NCI-H510A (cell line): ENCODE measurements around the gene HECTD1.
"Not testable (repeated sequence)": the region's sequence is repeated elsewhere in the genome, so short reads cannot be mapped to it uniquely, and the experiment has no call there.

Experiments
- DNase-seq: peaks from one replicate; lab custom pipeline; 2025; lab: John Stamatoyannopoulos, UW

The HECTD1 gene

DNA sequence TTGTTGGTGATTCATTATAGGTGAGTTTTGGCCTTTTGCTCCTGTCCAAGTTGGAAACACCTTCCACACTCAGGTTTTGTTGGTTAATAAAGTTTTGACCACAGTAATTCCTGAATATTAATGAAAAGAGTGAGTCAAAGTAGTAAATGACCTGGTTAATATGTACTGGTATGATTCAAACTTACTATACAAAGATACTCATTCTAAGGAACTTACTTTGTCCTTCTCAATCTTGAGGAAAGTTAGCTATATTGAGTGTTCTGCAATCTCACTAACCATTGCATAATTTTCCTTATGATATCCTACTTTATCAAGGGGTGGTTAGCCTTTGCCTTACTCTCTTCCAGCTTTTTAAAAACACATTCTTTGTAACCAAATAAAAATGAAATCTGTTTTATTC, 20.9 kb upstream of the HECTD1 start:
- DNase-seq, result no peak

DNA sequence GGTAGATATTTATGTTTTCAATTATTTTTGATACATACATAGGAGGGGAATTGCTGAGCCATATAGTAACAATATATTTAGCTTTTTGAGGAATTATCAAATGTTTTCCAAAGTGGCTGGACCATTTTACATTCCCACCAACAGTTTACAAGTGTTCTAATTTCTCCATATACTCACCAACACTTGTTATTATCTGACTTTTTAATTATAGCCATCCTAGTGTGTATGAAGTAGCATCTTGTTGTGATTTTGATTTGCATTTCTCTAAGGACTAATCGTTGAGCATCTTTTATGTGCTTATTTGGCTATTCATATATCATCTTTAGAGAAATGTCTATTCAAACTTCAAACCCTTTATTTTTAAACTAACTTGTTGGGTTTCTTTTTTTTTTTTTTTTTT, 17.2 kb upstream of the HECTD1 start:
- DNase-seq, result no peak

DNA sequence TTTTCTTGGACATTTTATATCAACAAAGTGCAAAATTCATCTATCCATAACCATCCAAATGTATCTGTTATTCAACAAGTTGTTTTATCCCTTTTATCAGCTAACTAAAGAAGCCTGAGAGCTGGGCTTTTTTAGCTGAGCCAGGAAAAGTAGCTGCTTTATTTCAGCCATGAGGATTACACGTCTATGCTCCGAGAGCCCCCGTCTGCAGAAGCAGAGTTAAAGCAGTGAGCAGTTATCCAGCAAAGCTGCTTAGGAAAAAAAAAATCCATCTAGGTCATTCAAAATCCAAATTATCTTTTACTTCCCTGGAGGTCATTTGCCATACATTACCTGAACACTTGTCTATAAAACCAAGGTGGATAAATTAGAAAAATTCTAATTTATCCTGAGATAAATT, 15.7 kb upstream of the HECTD1 start:
- no peak for DNase-seq

DNA sequence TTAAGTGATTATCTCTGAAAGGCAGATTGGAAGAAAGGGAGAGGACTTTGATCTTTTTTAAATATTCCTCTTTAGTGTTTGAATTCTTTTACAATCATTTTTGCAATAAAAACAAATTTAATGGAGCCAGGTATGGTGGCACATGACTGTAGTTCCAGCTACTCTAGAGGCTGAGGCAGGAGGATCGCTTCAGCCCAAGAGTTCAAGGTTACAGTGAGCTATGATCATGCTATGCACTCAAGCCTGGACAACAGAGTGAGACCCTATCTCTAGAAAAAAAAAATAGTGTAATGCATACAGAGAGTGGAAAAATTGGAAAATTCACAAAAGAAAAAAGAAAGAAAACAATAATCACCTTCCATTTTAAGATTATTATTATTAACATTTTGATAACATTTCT, 15.2 kb upstream of the HECTD1 start:
- no peak for DNase-seq

DNA sequence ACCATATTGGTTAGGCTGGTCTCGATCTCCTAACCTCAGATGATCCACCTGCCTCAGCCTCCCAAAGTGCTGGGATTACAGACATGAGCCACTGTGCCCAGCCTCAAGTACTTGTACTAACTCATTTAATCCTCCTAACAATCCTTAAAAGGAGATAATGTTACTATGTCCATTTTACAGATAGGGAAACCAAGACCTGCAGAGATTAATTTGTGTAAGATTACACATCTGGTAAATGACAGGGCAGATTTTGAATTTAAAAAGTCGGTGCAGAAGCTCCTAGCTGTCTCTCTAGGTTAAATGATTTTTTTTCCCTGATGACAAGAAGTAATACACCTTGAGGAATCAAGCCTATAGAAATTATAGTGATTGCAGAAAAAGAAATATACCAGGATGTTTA, 13.7 kb upstream of the HECTD1 start:
- DNase-seq, result no peak

DNA sequence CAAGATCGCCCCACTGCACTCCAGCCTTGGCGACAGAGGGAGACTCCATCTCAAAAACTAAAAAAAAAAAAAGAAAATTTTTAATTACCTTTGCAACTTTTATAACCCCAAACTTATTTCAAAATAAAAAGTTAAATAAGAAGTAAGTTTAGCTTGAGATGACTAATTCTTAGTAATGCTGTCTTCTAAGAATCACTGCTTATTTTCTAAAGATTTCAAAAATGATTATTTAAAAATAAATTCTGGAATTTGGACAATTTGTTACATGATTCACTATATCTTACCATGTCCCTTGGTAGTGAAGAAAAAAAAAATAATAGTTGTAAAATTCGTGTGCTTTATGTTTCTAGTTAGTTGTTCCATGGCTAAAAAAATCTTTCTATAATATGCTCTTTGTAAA, 11.6 kb upstream of the HECTD1 start:
- no peak for DNase-seq

DNA sequence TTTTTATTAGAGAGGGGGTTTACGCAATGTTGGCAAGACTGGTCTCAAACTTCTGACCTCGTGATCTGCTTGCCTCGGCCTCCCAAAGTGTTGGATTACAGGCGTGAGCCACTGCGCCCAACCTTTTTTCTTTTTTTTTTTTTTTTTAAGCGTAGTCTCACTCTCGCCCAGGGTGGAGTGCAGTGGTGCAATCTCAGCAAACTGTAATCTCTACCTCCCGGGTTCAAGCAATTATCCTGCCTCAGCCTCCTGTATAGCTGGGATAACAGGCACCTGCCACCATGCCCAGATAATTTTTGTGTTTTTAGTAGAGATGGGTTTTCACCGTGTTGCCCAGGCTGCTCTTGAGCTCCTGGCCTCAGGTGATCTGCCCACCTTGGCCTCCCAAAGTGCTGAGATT, 8.8 kb upstream of the HECTD1 start:
- no peak for DNase-seq

DNA sequence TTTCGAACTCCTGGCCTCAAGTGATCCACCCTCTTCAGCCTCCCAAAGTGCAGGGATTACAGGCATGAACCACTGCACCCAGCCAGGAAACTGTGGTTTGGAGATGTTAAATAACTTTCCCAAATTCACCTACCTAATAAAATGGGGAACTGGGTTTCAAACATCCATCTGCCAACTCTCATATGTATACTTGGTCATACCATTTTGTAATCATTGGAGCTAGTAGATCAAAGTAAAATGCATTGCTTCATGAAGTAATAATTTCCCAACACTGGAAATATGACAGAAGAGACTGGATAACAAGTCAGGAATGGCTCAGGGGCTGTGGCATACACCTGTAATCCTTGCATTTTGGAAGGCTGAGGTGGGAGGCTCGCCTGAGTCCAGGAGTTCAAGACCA, 5.3 kb upstream of the HECTD1 start:
- no peak for DNase-seq

DNA sequence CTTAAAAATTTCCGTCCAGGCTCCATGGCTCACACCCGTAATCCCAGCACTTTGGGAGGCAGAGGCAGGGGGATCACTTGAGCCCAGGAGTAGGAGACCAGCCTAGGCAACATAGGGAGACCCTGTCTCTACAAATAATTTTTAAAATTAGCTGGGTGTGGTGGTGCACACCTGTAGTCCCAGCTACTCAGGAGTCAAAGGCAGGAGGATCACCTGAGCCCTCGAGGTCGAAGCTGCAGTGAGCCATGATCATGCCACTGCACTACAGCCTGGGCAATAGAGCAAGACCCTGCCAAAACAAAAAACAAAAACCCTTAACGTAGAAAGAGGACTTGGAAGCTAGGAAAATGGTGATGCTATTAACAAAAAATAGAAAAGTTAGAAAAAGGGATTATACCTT, 2.0 kb upstream of the HECTD1 start:
- DNase-seq, result no peak

DNA sequence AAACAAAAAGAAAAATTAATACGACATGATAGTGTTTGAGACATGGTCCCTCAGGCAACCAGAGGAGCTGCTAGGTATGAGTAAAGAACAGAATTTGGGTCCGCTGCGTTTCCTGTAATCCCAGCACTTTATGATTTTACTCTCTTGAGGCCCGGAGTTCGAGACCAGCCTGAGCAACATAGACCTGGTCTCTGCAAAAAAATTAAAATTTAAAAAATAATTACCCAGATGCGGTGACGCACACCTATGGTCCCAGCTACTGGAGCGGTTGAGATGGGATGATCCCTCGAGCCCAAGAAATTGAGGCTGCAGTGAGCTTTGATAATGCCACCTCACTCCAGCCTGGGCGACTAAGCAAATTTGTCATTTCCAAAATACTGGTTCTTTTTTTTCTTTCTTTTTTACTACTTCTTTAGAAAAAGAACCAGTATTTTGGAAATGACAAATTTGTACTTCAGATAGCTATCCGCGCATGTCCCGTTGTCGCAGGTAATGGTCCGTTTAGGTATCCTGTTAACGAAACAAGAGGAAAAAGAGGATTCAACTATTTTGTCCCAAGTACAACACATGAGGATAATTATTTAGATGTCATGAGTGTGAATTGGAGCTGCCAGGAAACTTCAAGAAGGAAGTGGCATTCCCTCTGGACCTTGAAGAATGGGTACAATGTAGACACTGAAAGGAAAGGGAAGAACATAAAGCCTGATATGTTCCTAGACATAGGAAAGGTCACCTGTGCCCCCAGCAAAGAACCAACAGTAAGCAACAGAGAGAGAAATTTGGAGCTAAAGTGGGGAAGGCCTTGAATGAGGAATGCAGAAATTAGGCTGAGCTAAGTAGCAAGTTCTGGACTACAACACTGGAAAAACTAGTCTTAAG, 1.2 kb upstream of the HECTD1 start:
- DNase-seq, result no peak

DNA sequence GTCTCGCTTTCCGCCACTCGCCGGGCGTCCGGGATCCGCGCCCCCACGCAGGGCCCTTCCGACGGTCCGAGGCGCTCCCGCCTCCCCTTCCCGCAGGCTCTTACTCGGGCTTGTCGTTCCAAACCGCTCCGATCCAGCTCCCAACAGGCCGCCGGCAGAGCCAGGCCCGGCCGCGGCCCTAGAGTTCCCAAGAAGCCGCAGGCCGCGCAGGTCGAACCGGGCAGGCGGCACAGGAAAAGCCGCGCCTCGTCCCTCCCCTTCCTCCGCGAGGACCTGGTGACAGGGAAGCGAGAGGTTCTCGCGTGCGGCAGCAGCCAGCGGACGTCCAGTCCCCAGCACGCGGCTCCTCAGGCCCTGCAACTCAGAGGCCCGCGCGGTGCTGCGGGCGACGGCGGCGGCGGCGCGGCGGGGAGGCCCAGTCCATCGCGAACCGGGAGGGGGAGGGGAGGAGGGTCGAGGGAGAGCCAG, 272 bp downstream of the HECTD1 start:
- peak; percentile 52 for DNase-seq

DNA sequence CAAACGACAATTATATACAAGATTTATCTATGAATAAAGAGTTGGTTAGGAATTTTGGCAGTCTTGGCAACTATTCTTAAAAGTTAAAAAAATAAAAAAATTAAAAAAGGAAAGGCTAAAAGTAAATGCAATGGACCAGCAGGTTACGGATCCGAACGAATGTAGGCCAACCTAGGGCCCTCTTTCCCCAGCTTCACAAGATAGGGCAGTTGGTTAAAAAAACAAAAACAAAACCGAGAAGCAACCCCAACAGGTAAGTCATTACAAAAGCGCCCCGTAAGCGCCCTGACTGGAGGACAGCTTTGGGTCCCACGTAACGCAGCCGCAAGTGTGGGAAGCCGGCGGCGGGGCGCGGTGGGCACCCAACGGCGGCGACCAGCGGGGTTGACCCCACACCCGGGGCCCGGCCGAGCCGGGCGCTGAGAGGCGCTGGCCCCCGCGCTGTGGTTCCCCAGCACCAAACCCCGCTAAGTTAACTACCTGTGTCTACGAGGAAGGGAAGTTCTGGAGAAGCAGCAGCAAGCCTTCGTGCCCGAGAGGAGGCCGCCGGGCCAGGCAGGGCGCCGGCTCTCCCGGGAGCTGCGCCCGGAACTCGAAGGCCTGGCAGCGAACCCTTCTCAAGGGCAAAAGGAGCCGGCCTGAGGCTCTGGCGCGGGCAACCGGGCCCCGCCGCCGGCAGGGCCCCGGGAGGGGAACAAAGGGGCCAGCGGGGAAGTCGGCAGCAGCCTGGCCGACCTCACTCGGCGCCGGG, 882 bp downstream of the HECTD1 start:
- no peak for DNase-seq

DNA sequence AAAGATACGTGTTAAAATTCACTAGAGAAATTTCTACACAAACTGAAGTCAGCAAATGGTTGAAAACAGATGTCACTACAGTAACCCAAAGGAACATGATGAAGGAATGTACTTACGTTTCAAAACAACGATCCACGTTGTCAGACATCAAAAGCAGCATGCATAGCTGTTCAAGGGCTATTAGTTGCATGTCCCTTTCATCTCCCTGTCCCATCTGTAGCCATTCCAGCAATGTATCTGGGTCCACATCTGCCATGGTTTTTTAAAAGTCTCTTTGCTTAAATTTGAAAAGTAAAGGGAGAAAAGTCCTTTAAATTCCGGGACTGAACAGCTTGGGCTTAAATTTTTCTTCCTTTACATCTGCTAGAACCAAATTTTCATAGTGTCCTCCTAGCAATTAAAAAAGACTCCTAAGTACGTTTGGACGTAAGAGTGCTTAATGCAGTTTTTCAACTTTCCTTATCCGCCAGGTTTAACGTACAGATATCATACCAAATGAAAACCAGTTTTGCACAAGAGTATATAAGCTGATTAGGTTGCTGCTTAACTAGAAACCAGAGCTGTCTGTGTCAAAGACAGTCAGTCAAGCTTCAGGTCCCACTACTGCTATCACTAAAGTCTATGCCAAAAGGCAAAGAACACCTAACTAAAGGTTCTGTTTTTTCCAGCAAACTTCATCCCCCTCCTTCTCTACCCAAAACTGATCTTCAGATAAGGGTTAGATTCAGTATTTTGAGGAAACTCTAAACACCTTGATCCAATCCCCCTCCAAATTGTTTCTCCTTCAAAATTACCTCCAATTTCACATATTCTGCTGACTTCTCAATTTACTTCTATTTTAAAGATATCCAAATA, 1.7 kb downstream of the HECTD1 start:
- DNase-seq, result no peak

DNA sequence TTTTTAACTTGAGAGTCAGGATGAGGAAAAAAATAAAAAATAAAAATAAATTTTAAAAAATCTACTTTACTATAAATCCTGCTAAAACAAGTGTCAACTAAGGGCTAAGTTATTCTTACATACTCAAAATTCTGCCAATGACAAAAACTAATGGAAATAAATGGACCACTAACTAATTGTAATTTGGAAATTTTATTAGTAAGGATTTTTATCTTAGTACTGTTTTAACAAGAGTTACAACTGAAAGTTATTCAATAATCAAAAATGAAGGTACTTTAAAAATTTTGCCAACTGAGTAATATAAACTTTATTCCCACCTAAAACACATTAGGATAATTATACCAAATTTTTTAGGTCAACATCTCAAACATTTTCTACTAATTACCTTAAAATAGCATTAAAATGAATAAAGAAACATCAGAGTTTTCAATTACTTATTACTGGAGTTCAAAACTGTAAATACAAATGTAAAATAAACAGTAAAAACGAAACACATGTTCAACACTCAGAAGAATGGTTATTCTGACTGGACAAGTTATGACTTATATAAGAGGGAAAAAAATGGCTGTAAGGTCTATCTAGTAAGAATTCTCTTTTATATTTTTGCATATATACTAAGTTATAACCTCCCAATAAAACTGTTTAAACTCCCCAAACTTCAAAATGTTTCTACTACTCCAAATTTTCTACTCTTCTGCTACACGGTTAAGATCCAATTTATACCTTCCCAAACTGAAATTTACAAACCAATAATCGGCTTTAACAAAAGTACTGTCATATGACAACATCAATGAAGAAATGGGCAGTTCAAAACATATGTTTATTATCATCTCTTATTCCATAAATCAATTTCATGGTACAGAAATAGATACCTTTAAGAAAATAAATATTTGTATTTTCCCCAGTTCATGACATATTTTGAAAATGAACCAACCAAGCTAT, 2.7 kb downstream of the HECTD1 start:
- DNase-seq, result no peak

DNA sequence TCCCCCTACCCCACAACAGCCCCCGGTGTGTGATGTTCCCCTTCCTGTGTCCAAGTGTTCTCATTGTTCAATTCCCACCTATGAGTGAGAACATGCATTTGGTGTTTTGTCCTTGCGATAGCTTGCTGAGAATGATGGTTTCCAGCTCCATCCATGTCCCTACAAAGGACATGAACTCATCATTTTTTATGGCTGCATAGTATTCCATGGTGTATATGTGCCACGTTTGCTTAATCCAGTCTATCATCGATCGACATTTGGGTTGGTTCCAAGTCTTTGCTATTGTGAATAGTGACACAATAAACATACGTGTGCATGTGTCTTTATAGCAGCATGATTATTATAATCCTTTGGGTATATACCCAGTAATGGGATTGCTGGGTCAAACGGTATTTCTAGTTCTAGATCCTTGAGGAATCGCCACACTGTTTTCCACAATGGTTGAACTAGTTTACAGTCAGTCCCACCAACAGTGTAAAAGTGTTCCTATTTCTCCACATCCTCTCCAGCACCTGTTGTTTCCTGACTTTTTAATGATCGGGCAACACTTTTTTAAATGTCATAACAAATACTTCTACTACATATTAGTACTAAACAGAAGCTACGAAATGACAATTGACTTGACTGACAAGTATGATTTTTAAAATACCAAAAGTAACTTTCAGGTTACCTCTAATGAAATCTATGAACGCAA, 3.5 kb downstream of the HECTD1 start:
- DNase-seq, result not testable (repeated sequence)

DNA sequence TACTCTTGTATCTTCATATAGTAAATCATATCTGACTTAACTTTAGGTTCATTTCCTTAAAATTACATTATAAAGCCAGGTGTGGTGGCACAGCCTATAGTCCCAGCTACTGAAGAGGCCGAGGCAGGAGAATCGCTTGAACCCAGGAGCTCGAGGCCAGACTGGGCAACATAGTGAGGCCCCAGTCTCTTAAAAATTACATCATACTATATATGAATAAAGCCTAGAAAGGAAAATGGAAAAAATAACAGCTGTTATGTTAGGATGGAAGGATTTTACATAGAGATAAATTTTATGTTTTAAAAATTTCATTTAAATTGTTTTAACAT, 4.2 kb downstream of the HECTD1 start:
- no peak for DNase-seq

DNA sequence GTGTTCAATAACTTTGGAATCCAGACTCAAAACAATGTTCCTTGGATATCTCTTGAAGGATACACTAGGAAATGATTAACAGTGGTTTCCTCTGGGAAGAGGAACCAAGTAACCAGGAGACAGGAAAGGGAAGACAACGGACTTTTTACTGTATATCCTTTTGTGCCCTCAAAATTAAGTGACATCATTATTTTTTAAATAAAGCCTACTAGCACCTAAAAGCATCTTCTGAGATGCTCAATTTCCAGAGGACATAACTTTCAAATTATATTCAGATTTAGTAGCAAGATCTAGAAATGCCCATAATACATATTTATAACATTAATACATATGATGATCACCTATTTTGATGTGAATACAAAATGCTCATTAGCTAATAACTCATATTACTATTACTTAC, 6.5 kb downstream of the HECTD1 start:
- DNase-seq, result no peak

DNA sequence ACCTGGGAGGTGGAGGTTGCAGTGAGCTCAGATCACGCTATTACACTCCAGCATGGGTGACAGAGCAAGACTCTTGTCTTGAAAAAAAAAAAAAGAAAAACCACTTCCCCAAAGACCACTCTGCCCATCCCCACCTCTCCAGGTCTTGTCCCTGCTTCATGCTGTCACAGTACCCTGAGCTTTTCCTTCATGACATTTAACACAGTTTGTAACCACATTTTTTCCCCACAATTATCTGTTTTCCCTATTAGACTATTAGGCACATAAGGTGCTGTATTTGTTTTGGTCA, 6.9 kb downstream of the HECTD1 start:
- no peak for DNase-seq

DNA sequence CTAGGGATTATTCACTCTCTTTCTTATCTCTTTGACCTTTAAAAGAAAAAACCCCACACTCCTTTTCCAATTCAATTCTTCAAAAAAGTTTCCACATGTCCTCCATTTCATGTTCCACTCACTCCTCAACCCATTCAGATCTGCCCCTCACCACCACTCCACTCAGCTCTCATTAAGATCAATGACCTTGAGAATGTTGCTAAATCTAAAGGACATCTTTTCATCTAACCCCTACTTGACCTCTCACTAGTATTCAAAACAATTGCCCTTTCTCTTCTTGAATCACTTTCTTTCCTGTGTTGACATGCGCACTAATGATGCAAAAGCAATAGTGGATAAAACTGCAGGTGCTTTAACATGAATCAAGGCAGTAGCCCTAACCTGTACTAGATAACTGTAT, 9.9 kb downstream of the HECTD1 start:
- no peak for DNase-seq

DNA sequence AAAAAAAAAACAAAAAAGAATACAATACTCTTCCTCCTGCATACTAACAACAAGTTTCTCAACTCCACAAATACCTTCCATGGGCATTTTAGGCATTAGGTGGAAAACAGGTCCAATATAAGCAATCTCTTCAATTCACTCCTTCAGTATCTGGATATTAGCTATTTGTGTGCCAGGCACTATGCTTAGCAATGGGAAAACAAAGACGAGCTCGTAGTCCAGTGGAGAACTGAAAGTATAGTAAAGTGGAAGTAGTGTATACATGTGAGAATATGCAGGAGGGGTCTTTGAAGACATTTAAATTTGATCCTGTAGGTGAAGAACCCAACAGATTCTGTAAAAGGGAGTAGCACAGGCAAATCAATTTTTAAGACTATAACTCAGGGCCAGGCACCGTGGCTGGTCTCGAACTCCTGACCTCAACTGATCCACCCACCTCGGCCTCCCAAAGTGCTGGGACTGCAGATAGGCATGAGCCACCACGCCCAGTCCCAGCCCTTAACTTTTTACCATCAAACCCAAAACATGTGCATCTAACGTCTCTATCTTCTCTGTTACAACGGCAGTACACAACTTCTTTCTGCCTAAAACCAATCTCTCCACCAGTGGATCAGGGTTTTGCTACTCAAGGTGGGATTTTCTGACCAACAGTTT, 10.6 kb downstream of the HECTD1 start:
- DNase-seq, result no peak

DNA sequence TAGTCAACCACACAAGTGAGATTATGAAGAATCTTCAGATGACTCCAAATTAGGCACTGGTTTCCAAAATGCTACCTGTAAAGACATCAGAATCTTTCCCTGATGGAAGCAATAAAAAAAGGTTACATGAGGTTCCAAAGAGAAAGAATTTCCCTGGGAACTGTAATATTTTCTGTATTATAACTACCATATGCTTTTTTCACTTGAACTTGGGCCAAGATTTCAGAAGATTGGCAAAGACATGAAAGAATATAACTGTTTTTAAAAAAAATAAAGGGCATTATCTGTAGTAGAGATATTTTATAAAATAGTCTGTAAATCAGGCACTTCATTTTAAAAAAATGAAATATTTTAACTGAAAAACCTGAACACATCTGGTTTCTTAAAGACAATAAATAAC, 12.9 kb downstream of the HECTD1 start:
- no peak for DNase-seq
